Loucy (cell line): ENCODE data around the gene GNAQ.

ENCODE experiments used
- H2AFZ ChIP-seq: fragments of 200-600 bp; sonication (generic); 2 replicates; pipeline ENCODE4 v1.6.0; 2016; ENCODE audit warnings: antibody characterized with exemption, mild to moderate bottlenecking, low read length, moderate library complexity
- H3F3A ChIP-seq: fragments of 200-600 bp; 2 replicates; pipeline ENCODE4 v1.6.0; 2016; ENCODE audit warnings: antibody characterized with exemption, low read depth, mild to moderate bottlenecking
- H3K27me3 ChIP-seq: fragments of 200-600 bp; sonication (generic); 2 replicates; pipeline ENCODE4 v1.6.1; 2014; ENCODE audit warnings: low read length, mild to moderate bottlenecking; ENCODE audit not compliant: insufficient read depth, poor library complexity, severe bottlenecking
- H3K36me3 ChIP-seq: fragments of 200-600 bp; sonication (generic); 2 replicates; pipeline ENCODE4 v1.6.1; 2016; ENCODE audit warnings: low read length; ENCODE audit not compliant: insufficient read depth
- H3K4me1 ChIP-seq: fragments of 200-600 bp; sonication (generic); 2 replicates; pipeline ENCODE4 v1.5.1; 2014; ENCODE audit warnings: low read length, mild to moderate bottlenecking; ENCODE audit not compliant: insufficient read depth, poor library complexity, severe bottlenecking
- H3K4me2 ChIP-seq: fragments of 200-600 bp; sonication (generic); 2 replicates; pipeline ENCODE4 v1.6.0; 2014; ENCODE audit warnings: antibody characterized with exemption, low read length, low read depth, mild to moderate bottlenecking; ENCODE audit not compliant: poor library complexity, severe bottlenecking
- H3K4me3 ChIP-seq: fragments of 200-600 bp; sonication (generic); 2 replicates; pipeline ENCODE4 v1.5.1; 2014; ENCODE audit warnings: low read length, mild to moderate bottlenecking, mixed read lengths; ENCODE audit not compliant: poor library complexity, severe bottlenecking
- H3K79me2 ChIP-seq: fragments of 200-600 bp; sonication (generic); 2 replicates; pipeline ENCODE4 v1.6.1; 2014; ENCODE audit warnings: low read length; ENCODE audit not compliant: insufficient read depth
- H3K9ac ChIP-seq: fragments of 200-600 bp; sonication (generic); 2 replicates; pipeline ENCODE4 v1.6.0; 2014; ENCODE audit warnings: mild to moderate bottlenecking, low read depth, low read length, moderate library complexity; ENCODE audit not compliant: poor library complexity, severe bottlenecking
- H3K9me2 ChIP-seq: fragments of 200-600 bp; sonication (generic); replicated peaks from 2 replicates; pipeline ENCODE4 v1.6.1; 2016; ENCODE audit warnings: low read depth, low read length, mixed read lengths
- H3K9me3 ChIP-seq: fragments of 200-600 bp; sonication (generic); 2 replicates; pipeline ENCODE4 v1.6.1; 2014; ENCODE audit warnings: mild to moderate bottlenecking, antibody characterized with exemption, low read length, low read depth; ENCODE audit not compliant: insufficient read depth
- H4K20me1 ChIP-seq: fragments of 200-600 bp; sonication (generic); 2 replicates; pipeline ENCODE4 v1.6.0; 2014; ENCODE audit warnings: antibody characterized with exemption, low read length, mild to moderate bottlenecking; ENCODE audit not compliant: insufficient read depth, poor library complexity, severe bottlenecking
- EZH2phosphoT487 ChIP-seq: fragments of 200-600 bp; IDR thresholded peaks from 2 replicates; pipeline ENCODE4 v1.6.1; 2018; ENCODE audit warnings: antibody characterized with exemption, mild to moderate bottlenecking, moderate library complexity, borderline replicate concordance
- TF ChIP-seq, protein P1 (sequence below): fragments of 200-600 bp; sonication (generic); conservative IDR thresholded peaks from 2 replicates; pipeline ENCODE4 v1.5.1; 2014; ENCODE audit warnings: mild to moderate bottlenecking, antibody characterized with exemption, low read length

Gene GNAQ

GRCh38 chr9:77759391-77759790 is 272.2 kb downstream of the GNAQ start:
- Histone ChIP-seq H3K9me3 (no peaks in the 10 kb centered on the region), H2AFZ (no peak overlapping the region), H3K4me2 (no peak overlapping the region), H4K20me1 (peaks cover 3% of the 10 kb centered on the region), H3K36me3 (peaks cover 24% of the 10 kb centered on the region), H3K9ac (no peak overlapping the region), H3K27me3 (no peaks in the 10 kb centered on the region), H3K9me2 (no peaks in the 10 kb centered on the region), H3F3A (no peaks in the 10 kb centered on the region), H3K79me2 (peaks cover 10% of the 10 kb centered on the region; the same call in 1 of the 2 replicates), H3K4me1 (no peaks in the 10 kb centered on the region), H3K4me3 (no peak overlapping the region)
- TF ChIP-seq EZH2phosphoT487, result no peak
- TF ChIP-seq, protein P1, sequence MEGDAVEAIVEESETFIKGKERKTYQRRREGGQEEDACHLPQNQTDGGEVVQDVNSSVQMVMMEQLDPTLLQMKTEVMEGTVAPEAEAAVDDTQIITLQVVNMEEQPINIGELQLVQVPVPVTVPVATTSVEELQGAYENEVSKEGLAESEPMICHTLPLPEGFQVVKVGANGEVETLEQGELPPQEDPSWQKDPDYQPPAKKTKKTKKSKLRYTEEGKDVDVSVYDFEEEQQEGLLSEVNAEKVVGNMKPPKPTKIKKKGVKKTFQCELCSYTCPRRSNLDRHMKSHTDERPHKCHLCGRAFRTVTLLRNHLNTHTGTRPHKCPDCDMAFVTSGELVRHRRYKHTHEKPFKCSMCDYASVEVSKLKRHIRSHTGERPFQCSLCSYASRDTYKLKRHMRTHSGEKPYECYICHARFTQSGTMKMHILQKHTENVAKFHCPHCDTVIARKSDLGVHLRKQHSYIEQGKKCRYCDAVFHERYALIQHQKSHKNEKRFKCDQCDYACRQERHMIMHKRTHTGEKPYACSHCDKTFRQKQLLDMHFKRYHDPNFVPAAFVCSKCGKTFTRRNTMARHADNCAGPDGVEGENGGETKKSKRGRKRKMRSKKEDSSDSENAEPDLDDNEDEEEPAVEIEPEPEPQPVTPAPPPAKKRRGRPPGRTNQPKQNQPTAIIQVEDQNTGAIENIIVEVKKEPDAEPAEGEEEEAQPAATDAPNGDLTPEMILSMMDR, result no peak

GRCh38 chr9:77756449-77756848 is 275.2 kb downstream of the GNAQ start:
- Histone ChIP-seq H3K4me2 (no peak overlapping the region), H3K79me2 (0 out of 2 replicates have a peak, but pooled peaks cover 4% of the 10 kb centered on the region), H3K9me3 (no peaks in the 10 kb centered on the region), H4K20me1 (peaks cover 8% of the 10 kb centered on the region), H3K36me3 (peaks cover 21% of the 10 kb centered on the region), H3K9ac (no peak overlapping the region), H3K9me2 (no peaks in the 10 kb centered on the region), H3K4me1 (peaks cover 9% of the 10 kb centered on the region), H3K4me3 (no peak overlapping the region), H3F3A (0 out of 2 replicates have a peak, but pooled peaks cover 2% of the 10 kb centered on the region), H3K27me3 (no peaks in the 10 kb centered on the region), H2AFZ (no peak overlapping the region)
- no peak for TF ChIP-seq EZH2phosphoT487
- TF ChIP-seq, protein P1, result peak; percentile 23; the same call in 1 of the 2 replicates

- no peak overlapping the region for H2AFZ ChIP-seq
- H3K9me2 ChIP-seq, result no peaks in the 10 kb centered on the region
- H3K4me2 ChIP-seq, result no peak overlapping the region
- H4K20me1 ChIP-seq, result peaks cover 15% of the 10 kb centered on the region
- no peaks in the 10 kb centered on the region for H3K9me3 ChIP-seq
- no peak overlapping the region for H3K9ac ChIP-seq
- no peak overlapping the region for H3K4me3 ChIP-seq
- peaks cover 9% of the 10 kb centered on the region for H3K4me1 ChIP-seq
- 0 out of 2 replicates have a peak, but pooled peaks cover 2% of the 10 kb centered on the region for H3F3A ChIP-seq
- peaks cover 36% of the 10 kb centered on the region for H3K36me3 ChIP-seq
- peaks cover 17% of the 10 kb centered on the region; the same call in 1 of the 2 replicates for H3K79me2 ChIP-seq
- no peaks in the 10 kb centered on the region for H3K27me3 ChIP-seq
- TF ChIP-seq, protein P1, result no peak
- no peak for TF ChIP-seq EZH2phosphoT487
These were observed 278.4 kb downstream of the GNAQ start for GRCh38 chr9:77753180-77753579.
